ENCODE data around the gene GRK5. TPM values are rescaled to one million over a fixed set of nuclear protein-coding genes. Genes with fewer than 3 reads are reported as not detected.

GRK5 gene
- total and polyA plus RNA-seq, 9 of the 15 experiments (the other 6 are each of a cell fraction or from before 2014, with no cell fraction given): 0.46 to 0.83 (median 0.67) TPM; not detected in 2

DNA sequence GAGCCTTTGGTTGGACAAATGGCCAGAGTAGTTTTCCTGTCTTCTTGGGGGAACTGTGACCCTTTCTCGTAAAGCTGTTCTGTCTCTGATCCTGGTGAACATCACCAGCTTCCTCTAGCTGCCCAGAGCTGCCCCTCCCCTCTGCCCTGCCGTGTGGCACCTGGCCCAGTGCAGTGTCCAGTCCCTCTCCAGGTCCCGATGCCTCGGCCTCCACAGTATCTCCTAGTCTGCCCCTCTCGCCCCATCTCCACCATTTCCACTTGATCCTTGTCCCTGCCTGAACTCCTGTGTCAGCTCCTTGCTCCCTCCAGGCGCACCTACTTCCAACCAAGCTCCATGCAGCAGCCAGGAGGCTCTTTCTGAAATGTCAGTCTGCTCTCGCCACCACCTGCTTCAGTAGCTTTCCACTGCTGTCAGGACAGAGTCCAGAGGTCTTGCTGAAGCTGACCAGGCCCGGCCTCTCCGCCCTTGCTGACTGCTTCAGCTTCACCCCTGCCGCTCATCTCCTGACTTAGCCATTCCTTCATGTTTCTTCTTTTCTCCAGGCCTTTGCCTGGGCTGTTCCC is 133.6 kb downstream of the GRK5 start (continued):
- TF ChIP-seq, protein P1, sequence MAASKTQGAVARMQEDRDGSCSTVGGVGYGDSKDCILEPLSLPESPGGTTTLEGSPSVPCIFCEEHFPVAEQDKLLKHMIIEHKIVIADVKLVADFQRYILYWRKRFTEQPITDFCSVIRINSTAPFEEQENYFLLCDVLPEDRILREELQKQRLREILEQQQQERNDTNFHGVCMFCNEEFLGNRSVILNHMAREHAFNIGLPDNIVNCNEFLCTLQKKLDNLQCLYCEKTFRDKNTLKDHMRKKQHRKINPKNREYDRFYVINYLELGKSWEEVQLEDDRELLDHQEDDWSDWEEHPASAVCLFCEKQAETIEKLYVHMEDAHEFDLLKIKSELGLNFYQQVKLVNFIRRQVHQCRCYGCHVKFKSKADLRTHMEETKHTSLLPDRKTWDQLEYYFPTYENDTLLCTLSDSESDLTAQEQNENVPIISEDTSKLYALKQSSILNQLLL (CRISPR knock-in tag; IDR thresholded peaks at IDR 0.05; ENCODE audit: borderline replicate concordance): no peak
- TF ChIP-seq CAMTA2 (CRISPR knock-in tag; conservative IDR thresholded peaks at IDR 0.05) (no peak), U2AF1 (optimal IDR thresholded peaks at IDR 0.05; ENCODE audit: low read depth, low read length) (no peak), YY1 (IDR thresholded peaks at IDR 0.05; ENCODE audit: borderline replicate concordance in 1 of 3, control insufficient read depth in 1 of 3, extremely low read depth in 1 of 3, insufficient read depth in 3 of 3, insufficient read length in 1 of 3, insufficient replicate concordance in 2 of 3, low read depth in 1 of 3, low read length in 2 of 3) (no peak), FOXJ3 (CRISPR knock-in tag; IDR thresholded peaks at IDR 0.05) (no peak), KDM2B (CRISPR knock-in tag; IDR thresholded peaks at IDR 0.05) (no peak), XRCC5 (IDR thresholded peaks at IDR 0.05; ENCODE audit: low read depth, low read length) (no peak), SRSF1 (IDR thresholded peaks at IDR 0.05; ENCODE audit: low read depth, low read length) (no peak), ZBTB26 (CRISPR knock-in tag; IDR thresholded peaks at IDR 0.05) (no peak), SMARCA4 (IDR thresholded peaks at IDR 0.05) (no peak), KAT7 (CRISPR knock-in tag; IDR thresholded peaks at IDR 0.05; ENCODE audit: borderline replicate concordance) (no peak), ZHX1 (conservative IDR thresholded peaks at IDR 0.05; ENCODE audit: low read length) (no peak)
- TF ChIP-seq, protein P2, sequence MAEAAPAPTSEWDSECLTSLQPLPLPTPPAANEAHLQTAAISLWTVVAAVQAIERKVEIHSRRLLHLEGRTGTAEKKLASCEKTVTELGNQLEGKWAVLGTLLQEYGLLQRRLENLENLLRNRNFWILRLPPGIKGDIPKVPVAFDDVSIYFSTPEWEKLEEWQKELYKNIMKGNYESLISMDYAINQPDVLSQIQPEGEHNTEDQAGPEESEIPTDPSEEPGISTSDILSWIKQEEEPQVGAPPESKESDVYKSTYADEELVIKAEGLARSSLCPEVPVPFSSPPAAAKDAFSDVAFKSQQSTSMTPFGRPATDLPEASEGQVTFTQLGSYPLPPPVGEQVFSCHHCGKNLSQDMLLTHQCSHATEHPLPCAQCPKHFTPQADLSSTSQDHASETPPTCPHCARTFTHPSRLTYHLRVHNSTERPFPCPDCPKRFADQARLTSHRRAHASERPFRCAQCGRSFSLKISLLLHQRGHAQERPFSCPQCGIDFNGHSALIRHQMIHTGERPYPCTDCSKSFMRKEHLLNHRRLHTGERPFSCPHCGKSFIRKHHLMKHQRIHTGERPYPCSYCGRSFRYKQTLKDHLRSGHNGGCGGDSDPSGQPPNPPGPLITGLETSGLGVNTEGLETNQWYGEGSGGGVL (CRISPR knock-in tag; IDR thresholded peaks at IDR 0.05): no peak

Measured in K562 (cell line).